Liver (tissue), 9 donors: ENCODE results near the gene DMPK. TPM values are rescaled to one million over a fixed set of nuclear protein-coding genes. Genes with fewer than 3 reads are reported as not detected.

Experiments used
- DNase-seq: peaks from one replicate; pipeline ENCODE4 v3.0.0-alpha.2; 2017; ENCODE audit warnings: low spot score
- H3K27ac ChIP-seq, 2 donors: one replicate each; pipeline ENCODE4 v1.7.0; 2013; ENCODE audit warnings: inconsistent platforms in 2 of 2, low read length in 2 of 2, control low read depth in 1 of 2, low read depth in 1 of 2, mild to moderate bottlenecking in 1 of 2
- H3K27me3 ChIP-seq, 4 donors: one replicate each; pipeline versions ENCODE4 v1.6.1 to v1.7.0; 2013; ENCODE audit warnings: low read length in 3 of 4, inconsistent platforms in 1 of 4, mild to moderate bottlenecking in 1 of 4, moderate library complexity in 1 of 4; ENCODE audit not compliant: control insufficient read depth in 4 of 4, insufficient read depth in 4 of 4
- H3K36me3 ChIP-seq, 4 donors: one replicate each; pipeline versions ENCODE4 v1.6.1 to v1.7.0; 2013; ENCODE audit warnings: low read length in 3 of 4, mild to moderate bottlenecking in 3 of 4, low read depth in 1 of 4, moderate library complexity in 1 of 4; ENCODE audit not compliant: control insufficient read depth in 4 of 4, insufficient read depth in 3 of 4
- H3K4me1 ChIP-seq, 4 donors: one replicate each; pipeline versions ENCODE4 v1.6.1 to v1.7.0; 2013; ENCODE audit warnings: low read length in 3 of 4, mild to moderate bottlenecking in 3 of 4, moderate library complexity in 1 of 4; ENCODE audit not compliant: control insufficient read depth in 4 of 4, insufficient read depth in 4 of 4
- H3K4me3 ChIP-seq, 3 donors: one replicate each; pipeline versions ENCODE4 v1.6.1 to v1.7.0; 2013; ENCODE audit warnings: low read length in 3 of 3, control low read depth in 1 of 3, low read depth in 1 of 3, mild to moderate bottlenecking in 1 of 3
- H3K9ac ChIP-seq, 2 donors: one replicate each; pipeline ENCODE4 v1.7.0; 2013; ENCODE audit warnings: low read length in 2 of 2, mild to moderate bottlenecking in 2 of 2, moderate library complexity in 2 of 2, control low read depth in 1 of 2, low read depth in 1 of 2
- H3K9me3 ChIP-seq, 4 donors: one replicate each; pipeline versions ENCODE4 v1.6.1 to v1.7.0; 2013; ENCODE audit warnings: low read length in 3 of 4; ENCODE audit not compliant: control insufficient read depth in 4 of 4
- ATF3 ChIP-seq: IDR thresholded peaks from 2 replicates; pipeline ENCODE4 v1.6.1; 2016; ENCODE audit warnings: antibody characterized with exemption
- CTCF ChIP-seq: fragments of 150-350 bp; IDR thresholded peaks from 2 replicates; pipeline ENCODE4 v1.5.1; 2017; ENCODE audit warnings: improper control_type of control experiment, low read depth, low read length; ENCODE audit not compliant: missing input control
- EGR1 ChIP-seq, 2 donors: IDR thresholded peaks; 2 replicates each; pipeline ENCODE4 v1.6.1; 2016 to 2018; ENCODE audit warnings: antibody characterized with exemption in 2 of 2, low read depth in 2 of 2
- FOXA1 ChIP-seq: IDR thresholded peaks from 2 replicates; pipeline ENCODE4 v1.6.1; 2016; ENCODE audit warnings: antibody characterized with exemption
- FOXA2 ChIP-seq: IDR thresholded peaks from 2 replicates; pipeline ENCODE4 v1.6.1; 2016; ENCODE audit warnings: antibody characterized with exemption
- GABPA ChIP-seq, 2 donors: IDR thresholded peaks in 1 of 2; conservative IDR thresholded peaks in 1 of 2; 2 replicates each; pipeline ENCODE4 v1.6.1; 2016; ENCODE audit warnings: antibody characterized with exemption in 2 of 2, mild to moderate bottlenecking in 1 of 2, moderate library complexity in 1 of 2
- HNF4A ChIP-seq, 2 donors: conservative IDR thresholded peaks; 2 replicates each; pipeline ENCODE4 v1.6.1; 2016; ENCODE audit warnings: antibody characterized with exemption in 2 of 2, mild to moderate bottlenecking in 2 of 2
- HNF4G ChIP-seq: IDR thresholded peaks from 2 replicates; pipeline ENCODE4 v1.6.1; 2016; ENCODE audit warnings: antibody characterized with exemption
- JUND ChIP-seq, 2 donors: IDR thresholded peaks; 2 replicates each; pipeline ENCODE4 v1.6.1; 2016; ENCODE audit warnings: antibody characterized with exemption in 2 of 2
- MAX ChIP-seq: IDR thresholded peaks from 2 replicates; pipeline ENCODE4 v1.6.1; 2016; ENCODE audit warnings: antibody characterized with exemption
- NR2F2 ChIP-seq: IDR thresholded peaks from 2 replicates; pipeline ENCODE4 v1.6.1; 2016; ENCODE audit warnings: antibody characterized with exemption
- RAD21 ChIP-seq, 2 donors: IDR thresholded peaks; 2 replicates each; pipeline ENCODE4 v1.6.1; 2016; ENCODE audit warnings: antibody characterized with exemption in 2 of 2, mild to moderate bottlenecking in 2 of 2
- REST ChIP-seq: IDR thresholded peaks from 2 replicates; pipeline ENCODE4 v1.6.1; 2016; ENCODE audit warnings: antibody characterized with exemption, mild to moderate bottlenecking
- RXRA ChIP-seq, 2 donors: IDR thresholded peaks; 2 replicates each; pipeline ENCODE4 v1.6.1; 2017 to 2018; ENCODE audit warnings: antibody characterized with exemption in 2 of 2, mild to moderate bottlenecking in 1 of 2
- SP1 ChIP-seq: IDR thresholded peaks from 2 replicates; pipeline ENCODE4 v1.6.1; 2018; ENCODE audit warnings: antibody characterized with exemption, mild to moderate bottlenecking
- TAF1 ChIP-seq: conservative IDR thresholded peaks from 2 replicates; pipeline ENCODE4 v1.6.1; 2016; ENCODE audit warnings: antibody characterized with exemption, mild to moderate bottlenecking
- YY1 ChIP-seq: IDR thresholded peaks from 2 replicates; pipeline ENCODE4 v1.6.1; 2016; ENCODE audit warnings: antibody characterized with exemption, mild to moderate bottlenecking
- ZBTB33 ChIP-seq: IDR thresholded peaks from 2 replicates; pipeline ENCODE4 v1.6.1; 2016; ENCODE audit warnings: antibody characterized with exemption
- WGBS: extraction: QIAGEN DNeasy Blood & Tissue Kit; methylation state at CpG from one replicate; pipeline ENCODE4 v1.1.7; 2013; 5-methylcytosine and 5-hydroxymethylcytosine counted together
- polyA plus RNA-seq, 2 donors: library from polyadenylated mRNA; stranded (reverse) in 1 of 2; unstranded in 1 of 2; fragments of 200-250 nt in 1 of 2; fragments of >200 nt in 1 of 2; fragmentation: Nextera tagmentation in 1 of 2; extraction: Ambion mirVana in 1 of 2; gene quantifications; one replicate each; pipeline versions ENCODE4 v1.2.1 to v1.2.3, GENCODE V29; 2013 to 2015
- total RNA-seq, 2 donors: library from RNA; depleted of rRNA; stranded (reverse); fragments of >200 nt; gene quantifications; one replicate each; pipeline ENCODE4 v1.2.3, GENCODE V29; 2014
- donor health status: healthy.
- donor health status: healthy.
- donor health status: healthy.
- donor health status: healthy.
- donor health status: healthy.

DMPK gene
- total and polyA plus RNA-seq, 4 donors, result 1.8 to 12.5 (median 6.1) TPM

GRCh38 chr19:45746866-45747265 lies 35.4 kb downstream of the DMPK start:
- Histone ChIP-seq H3K36me3 (no peaks in the 10 kb centered on the region), H3K27ac (no peak overlapping the region), H3K9ac (no peak overlapping the region), H3K4me3 (no peak overlapping the region), H3K4me1 (no peaks in the 10 kb centered on the region), H3K9me3 (no peaks in the 10 kb centered on the region), H3K27me3 (no peaks in the 10 kb centered on the region)
- DNase-seq, result no peak
- WGBS, result 83% methylated on average over 5 of the region's 5 CpGs
- TF ChIP-seq GABPA (IDR thresholded peaks at IDR 0.05 in 1 of 2, conservative IDR thresholded peaks at IDR 0.05 in 1 of 2) (no peak), NR2F2 (no peak), MAX (no peak), RXRA (IDR thresholded peaks at IDR 0.05) (no peak)

GRCh38 chr19:45745606-45746005 lies 36.7 kb downstream of the DMPK start:
- H3K4me1 ChIP-seq, result no peaks in the 10 kb centered on the region
- no peaks in the 10 kb centered on the region for H3K9me3 ChIP-seq
- no peak overlapping the region for H3K9ac ChIP-seq
- 86% methylated on average over 6 of the region's 6 CpGs for WGBS
- no peak overlapping the region for H3K4me3 ChIP-seq
- no peak overlapping the region for H3K27ac ChIP-seq
- no peaks in the 10 kb centered on the region for H3K36me3 ChIP-seq
- H3K27me3 ChIP-seq, result no peaks in the 10 kb centered on the region
- no peak for TF ChIP-seq ZBTB33
- TF ChIP-seq FOXA2, result no peak
- no peak for TF ChIP-seq NR2F2
- TF ChIP-seq MAX, result no peak
- TF ChIP-seq CTCF, result no peak
- no peak for TF ChIP-seq REST
- TF ChIP-seq RAD21 (IDR thresholded peaks at IDR 0.05), result no peak
- no peak for TF ChIP-seq HNF4A (conservative IDR thresholded peaks at IDR 0.05)
- no peak for TF ChIP-seq YY1
- no peak for TF ChIP-seq RXRA (IDR thresholded peaks at IDR 0.05)
- no peak for TF ChIP-seq SP1
- TF ChIP-seq EGR1 (IDR thresholded peaks at IDR 0.05; ENCODE audit: low read depth in 2 of 2), result no peak
- TF ChIP-seq ATF3, result no peak
- TF ChIP-seq FOXA1, result no peak
- TF ChIP-seq TAF1, result no peak
- no peak for TF ChIP-seq JUND (IDR thresholded peaks at IDR 0.05)
- TF ChIP-seq HNF4G, result no peak
- no peak for TF ChIP-seq GABPA (IDR thresholded peaks at IDR 0.05 in 1 of 2, conservative IDR thresholded peaks at IDR 0.05 in 1 of 2)
- no peak for DNase-seq
